ENCODE results near the gene YDJC.
"Not testable (repeated sequence)": the region's sequence is repeated elsewhere in the genome, so short reads cannot be mapped to it uniquely, and the experiment has no call there.

Gene YDJC

DNA sequence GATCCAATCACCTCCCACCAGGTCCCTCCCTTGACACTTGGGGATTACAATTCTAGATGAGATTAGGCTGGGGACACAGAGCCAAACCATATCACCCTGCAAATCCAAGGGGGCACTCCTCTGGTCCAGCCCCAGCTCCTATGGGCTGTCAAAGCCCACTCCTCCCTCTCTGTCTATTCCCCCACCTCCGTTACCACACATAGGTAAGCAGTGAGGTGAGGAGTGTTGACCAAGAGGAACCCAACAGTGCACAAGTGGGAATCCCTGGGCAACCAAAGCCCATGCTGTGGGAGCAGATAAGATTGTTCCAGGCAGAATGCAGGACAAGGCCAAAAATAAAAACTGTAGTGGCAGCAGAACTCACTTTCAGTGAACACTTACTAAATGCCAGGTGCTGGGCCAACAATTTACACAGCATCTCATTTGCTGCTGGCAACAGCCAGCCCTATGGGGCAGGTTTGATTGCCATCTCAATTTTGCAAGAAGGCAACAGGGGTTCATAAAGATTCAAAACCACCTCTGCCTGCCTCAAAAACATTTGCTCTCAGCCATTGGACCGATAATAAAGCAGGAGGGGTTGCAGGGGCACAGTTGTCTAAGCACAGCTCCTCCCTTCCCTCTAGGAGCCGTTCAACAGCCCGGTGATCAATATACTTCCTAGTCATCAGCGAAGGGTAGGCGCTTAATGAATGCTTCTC, 21.1 kb upstream of the YDJC start:
- DNase-seq, result no peak

GRCh38 chr22:21650280-21650679, 20.5 kb upstream of the YDJC start:
- no peak for DNase-seq

- peak; percentile 11 for DNase-seq
Measured at GRCh38 chr22:21646608-21647590, 17.1 kb upstream of the YDJC start.

DNA sequence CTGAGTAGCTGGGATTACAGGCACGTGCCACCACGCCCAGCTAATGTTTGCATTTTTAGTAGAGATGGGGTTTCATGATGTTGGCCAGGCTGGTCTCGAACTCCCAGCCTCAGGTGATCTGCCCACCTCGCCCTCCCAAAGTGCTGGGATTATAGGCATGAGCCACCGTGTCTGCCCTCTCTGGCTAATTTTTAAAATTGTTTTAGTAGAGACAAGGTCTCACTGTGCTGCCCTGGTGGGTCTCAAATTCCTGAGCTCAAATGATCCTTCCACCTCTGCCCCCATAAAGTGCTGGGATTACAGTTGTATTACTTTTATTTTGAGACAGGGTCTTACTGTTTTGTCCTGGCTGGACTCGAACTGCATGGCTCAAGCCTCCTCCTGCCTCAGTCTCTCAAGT, 15.7 kb upstream of the YDJC start:
- DNase-seq, result not testable (repeated sequence)

GRCh38 chr22:21643533-21644357, 13.9 kb upstream of the YDJC start:
- no peak for DNase-seq

- no peak for DNase-seq
Measured at GRCh38 chr22:21642584-21643448, 13.0 kb upstream of the YDJC start.

GRCh38 chr22:21641789-21642583, 12.2 kb upstream of the YDJC start, which contains the start of gene SDF2L1:
Gene SDF2L1 (plus strand): TSS chr22:21642302. CDS start chr22:21642337, 35 bp downstream.
- DNase-seq, result peak; percentile 90

GRCh38 chr22:21641417-21641788, 11.6 kb upstream of the YDJC start:
- DNase-seq, result no peak

DNA sequence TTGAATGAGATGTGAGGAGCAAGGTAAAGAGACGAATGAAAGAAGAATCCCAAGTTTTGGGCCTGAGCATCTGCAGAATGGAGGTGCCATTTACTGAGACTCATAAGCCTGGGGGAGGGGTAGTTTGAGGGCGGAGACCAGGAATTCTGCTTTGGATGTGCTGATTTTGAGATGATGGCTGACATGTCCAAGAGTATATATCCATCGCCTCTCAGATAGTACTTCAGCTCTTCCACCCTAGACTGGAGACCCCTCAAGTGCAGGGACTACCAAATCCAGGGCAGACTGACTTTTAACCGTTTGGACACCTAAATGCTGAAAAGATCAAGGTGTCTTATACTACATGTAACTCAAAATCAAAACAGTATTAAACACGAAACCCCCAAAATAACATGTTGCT, 11.0 kb upstream of the YDJC start:
- DNase-seq, result no peak

- no peak for DNase-seq
Measured at GRCh38 chr22:21639359-21639758, 9.5 kb upstream of the YDJC start.

DNA sequence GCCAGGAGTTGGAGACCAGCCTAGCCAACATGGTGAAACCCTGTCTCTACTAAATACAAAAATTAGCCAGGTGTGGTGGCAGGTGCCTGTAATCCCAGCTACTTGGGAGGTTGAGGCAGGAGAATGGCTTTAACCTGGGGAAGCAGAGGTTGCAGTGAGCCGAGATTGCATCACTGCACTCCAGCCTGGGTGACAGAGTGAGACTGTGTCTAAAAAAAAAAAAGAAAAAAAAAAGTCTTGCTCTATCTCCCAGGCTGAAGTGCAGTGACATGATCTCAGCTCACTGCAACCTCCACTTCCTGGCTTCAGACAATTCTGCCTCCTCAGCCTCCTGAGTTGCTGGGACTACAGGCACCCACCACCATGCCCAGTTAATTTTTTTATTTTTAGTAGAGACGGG, 7.6 kb upstream of the YDJC start:
- DNase-seq, result not testable (repeated sequence)

- DNase-seq, result no peak
Measured at GRCh38 chr22:21636629-21637218, 6.9 kb upstream of the YDJC start.

DNA sequence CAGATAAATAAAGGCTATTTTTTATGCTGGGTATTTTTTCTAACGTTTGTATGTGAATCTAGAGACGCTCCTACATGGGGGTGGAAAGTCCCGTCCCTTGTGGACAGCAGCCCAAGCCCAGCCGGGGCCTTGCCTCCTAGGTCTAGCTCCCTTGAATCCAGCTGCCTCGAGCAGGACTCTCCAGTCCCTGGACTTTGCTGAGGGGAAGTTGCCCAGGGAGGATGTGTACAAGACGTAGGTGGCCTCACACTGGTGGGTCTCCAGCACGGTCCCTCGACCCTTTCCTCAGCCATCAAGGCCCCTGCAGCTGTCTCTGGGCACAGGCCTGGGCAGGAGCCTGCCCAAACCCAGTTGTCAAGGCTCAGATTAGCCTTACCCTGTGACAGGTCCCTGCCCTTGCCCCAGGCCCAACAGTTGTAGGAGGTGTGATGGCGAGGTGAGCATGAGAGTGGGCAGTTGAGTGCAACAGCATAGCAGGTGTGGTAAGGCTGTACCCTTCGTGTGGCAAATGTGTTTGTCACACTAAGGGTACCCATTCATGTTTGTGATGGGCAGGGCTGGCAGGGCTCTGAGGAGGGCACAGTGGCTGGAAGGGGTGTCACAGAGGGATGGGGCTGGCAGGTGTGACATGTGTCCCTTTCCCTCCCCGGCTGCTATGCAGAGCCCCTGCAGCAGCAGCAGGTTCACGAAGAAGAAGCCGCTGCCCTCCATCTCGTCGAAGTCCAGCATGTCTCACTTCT, 6.1 kb upstream of the YDJC start:
- DNase-seq, result no peak

GRCh38 chr22:21634844-21635243, 5.0 kb upstream of the YDJC start:
- DNase-seq, result no peak

DNA sequence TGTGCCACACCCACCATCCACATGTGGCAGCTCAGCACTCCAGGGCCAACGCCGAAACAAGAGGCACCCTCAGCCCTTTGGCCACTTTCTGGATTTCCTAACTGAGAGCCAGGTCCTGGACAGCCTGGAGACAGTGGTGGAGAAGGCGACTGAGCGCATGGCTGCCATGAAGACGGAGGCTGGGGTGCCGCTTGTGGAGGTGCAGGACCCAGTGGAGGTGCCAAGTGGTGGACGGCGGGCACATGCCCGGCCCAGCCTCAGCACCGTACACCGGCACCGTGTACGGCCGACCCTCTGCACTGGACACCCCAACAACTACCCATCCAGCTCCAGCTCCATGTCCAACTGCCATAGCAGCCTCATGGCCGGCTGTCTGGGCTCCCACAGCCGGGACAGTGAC, 4.3 kb upstream of the YDJC start:
- no peak for DNase-seq

DNA sequence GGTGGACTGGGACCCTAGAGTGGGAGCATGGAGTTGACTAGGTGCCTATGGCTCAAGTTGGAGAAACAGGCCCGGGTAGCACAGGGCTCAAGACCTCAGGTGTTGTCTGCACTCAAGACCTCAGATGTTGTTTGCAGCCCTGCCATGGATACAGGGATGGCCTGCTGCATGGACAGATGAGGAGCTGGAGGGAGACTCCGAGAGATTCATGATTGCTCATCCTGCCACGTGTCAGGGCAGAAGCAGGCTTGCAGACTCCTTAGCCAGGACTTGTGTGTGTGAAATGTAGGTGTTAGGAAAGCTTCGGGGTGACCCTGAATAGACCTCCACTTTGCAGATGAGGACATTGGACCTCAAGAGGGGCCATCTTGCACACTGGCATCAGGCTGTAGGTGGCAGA, 3.7 kb upstream of the YDJC start:
- no peak for DNase-seq

- DNase-seq, result no peak
Measured at GRCh38 chr22:21632931-21633330, 3.1 kb upstream of the YDJC start.

- no peak for DNase-seq
Measured at GRCh38 chr22:21632237-21632895, 2.5 kb upstream of the YDJC start, which contains the start of gene CCDC116. Gene CCDC116 (plus strand): TSS chr22:21632760. CDS start chr22:21633182, 422 bp downstream.

- DNase-seq, result no peak
Measured at GRCh38 chr22:21631025-21631424, 1.2 kb upstream of the YDJC start.

All from NCI-H524 treated with DMSO at 0.1 percent for 48 hours (cell line).